Head of caudate nucleus (tissue), 42 donors: ENCODE results near the gene RIPPLY3.
"Not testable (repeated sequence)": the region's sequence is repeated elsewhere in the genome, so short reads cannot be mapped to it uniquely, and the experiment has no call there.

ENCODE experiments used
- DNase-seq, 42 donors: peaks; one replicate each; pipeline versions ENCODE4 v3.0.0 to v3.0.0-alpha.2; 2020 to 2021; ENCODE audit warnings: mixed read lengths in 7 of 42
- intact Hi-C: fragments of 100-400 bp; cut with DNase I; formaldehyde crosslinking; loops from one replicate; pipeline ENCODE4 v1.15.0; 2022

RIPPLY3 gene

GRCh38 chr21:37045556-37045955 lies 39.1 kb downstream of the RIPPLY3 start:
- DNase-seq: no peak
- intact Hi-C loops: no loop called here

- DNase-seq: no peak
- intact Hi-C loops: no loop called here
Measured at GRCh38 chr21:37047079-37047478, 40.6 kb downstream of the RIPPLY3 start.

- intact Hi-C loops, DNase-seq: not testable (repeated sequence)
Measured at GRCh38 chr21:37049741-37050140, 43.2 kb downstream of the RIPPLY3 start.

- no peak for DNase-seq
- intact Hi-C loops: no loop called here
Measured at GRCh38 chr21:37055271-37055855, 48.9 kb downstream of the RIPPLY3 start.

- DNase-seq: no peak
- intact Hi-C loops: no loop called here
Measured at GRCh38 chr21:37057614-37058013, 51.1 kb downstream of the RIPPLY3 start.

GRCh38 chr21:37058261-37058660 lies 51.8 kb downstream of the RIPPLY3 start:
- peak in 7 of 42 donors; percentile 8 to 37 (median 17) for DNase-seq
- intact Hi-C loops: no loop called here

GRCh38 chr21:37059181-37059580 lies 52.7 kb downstream of the RIPPLY3 start:
- no peak for DNase-seq
- intact Hi-C loops: no loop called here

- DNase-seq: peak in 35 of 42 donors; percentile 11 to 88 (median 57)
Measured at GRCh38 chr21:37060296-37060695, 53.8 kb downstream of the RIPPLY3 start.

GRCh38 chr21:37061926-37062592 lies 55.6 kb downstream of the RIPPLY3 start:
- DNase-seq: no peak
- intact Hi-C loops: no loop called here

More at GRCh38 chr21:37060296-37060695, 53.8 kb downstream of the RIPPLY3 start:
- intact Hi-C loops: no loop called here

- intact Hi-C loops: no loop called here
Measured at GRCh38 chr21:37062593-37062935, 56.1 kb downstream of the RIPPLY3 start.

GRCh38 chr21:37063433-37063832 lies 56.9 kb downstream of the RIPPLY3 start:
- no peak for DNase-seq
- intact Hi-C loops: no loop called here

More at GRCh38 chr21:37062593-37062935, 56.1 kb downstream of the RIPPLY3 start:
- peak in 2 of 42 donors; percentile 23 to 26 for DNase-seq

GRCh38 chr21:37064841-37065240 lies 58.3 kb downstream of the RIPPLY3 start:
- no peak for DNase-seq
- intact Hi-C loops: no loop called here

- no peak for DNase-seq
- intact Hi-C loops: no loop called here
Measured at GRCh38 chr21:37065561-37066177, 59.2 kb downstream of the RIPPLY3 start.
